Nephron progenitor cell (in vitro differentiated cells): Measurements from ENCODE around the gene CCBE1.
"Not testable (repeated sequence)": the region's sequence is repeated elsewhere in the genome, so short reads cannot be mapped to it uniquely, and the experiment has no call there.

Experiments
- DNase-seq: peaks from one replicate; pipeline ENCODE4 v3.0.0; 2021
- H3K27ac Mint-ChIP-seq: 2 replicates; pipeline ENCODE4 v1.8.0; 2021; ENCODE audit warnings: mild to moderate bottlenecking, moderate library complexity, mixed read lengths
- H3K27me3 Mint-ChIP-seq: 2 replicates; pipeline ENCODE4 v1.8.0; 2021; ENCODE audit warnings: mild to moderate bottlenecking, low read depth, mixed read lengths; ENCODE audit not compliant: poor library complexity
- H3K36me3 Mint-ChIP-seq: 2 replicates; pipeline ENCODE4 v1.8.0; 2021; ENCODE audit warnings: low read depth, mixed read lengths
- H3K4me1 Mint-ChIP-seq: 2 replicates; pipeline ENCODE4 v1.8.0; 2021; ENCODE audit warnings: mixed read lengths
- H3K4me3 Mint-ChIP-seq: 2 replicates; pipeline ENCODE4 v1.8.0; 2021; ENCODE audit warnings: mild to moderate bottlenecking, moderate library complexity, mixed read lengths
- H3K9me3 Mint-ChIP-seq: 2 replicates; pipeline ENCODE4 v1.8.0; 2021; ENCODE audit warnings: mild to moderate bottlenecking, moderate library complexity, mixed read lengths
- TF ChIP-seq, protein P1 (sequence below): fragments of 200-600 bp; sonication (generic); IDR thresholded peaks from 2 replicates; pipeline ENCODE4 v1.5.0; 2021; ENCODE audit warnings: antibody characterized with exemption

The CCBE1 gene

GRCh38 chr18:59516356-59517155 lies 180.7 kb downstream of the CCBE1 start:
- Mint-ChIP-seq H3K4me1 (peaks cover 29% of the 10 kb centered on the region), H3K36me3 (no peaks in the 10 kb centered on the region), H3K4me3 (no peak overlapping the region), H3K27me3 (no peaks in the 10 kb centered on the region), H3K27ac (no peak overlapping the region), H3K9me3 (no peaks in the 10 kb centered on the region)
- DNase-seq: no peak
- TF ChIP-seq, protein P1, sequence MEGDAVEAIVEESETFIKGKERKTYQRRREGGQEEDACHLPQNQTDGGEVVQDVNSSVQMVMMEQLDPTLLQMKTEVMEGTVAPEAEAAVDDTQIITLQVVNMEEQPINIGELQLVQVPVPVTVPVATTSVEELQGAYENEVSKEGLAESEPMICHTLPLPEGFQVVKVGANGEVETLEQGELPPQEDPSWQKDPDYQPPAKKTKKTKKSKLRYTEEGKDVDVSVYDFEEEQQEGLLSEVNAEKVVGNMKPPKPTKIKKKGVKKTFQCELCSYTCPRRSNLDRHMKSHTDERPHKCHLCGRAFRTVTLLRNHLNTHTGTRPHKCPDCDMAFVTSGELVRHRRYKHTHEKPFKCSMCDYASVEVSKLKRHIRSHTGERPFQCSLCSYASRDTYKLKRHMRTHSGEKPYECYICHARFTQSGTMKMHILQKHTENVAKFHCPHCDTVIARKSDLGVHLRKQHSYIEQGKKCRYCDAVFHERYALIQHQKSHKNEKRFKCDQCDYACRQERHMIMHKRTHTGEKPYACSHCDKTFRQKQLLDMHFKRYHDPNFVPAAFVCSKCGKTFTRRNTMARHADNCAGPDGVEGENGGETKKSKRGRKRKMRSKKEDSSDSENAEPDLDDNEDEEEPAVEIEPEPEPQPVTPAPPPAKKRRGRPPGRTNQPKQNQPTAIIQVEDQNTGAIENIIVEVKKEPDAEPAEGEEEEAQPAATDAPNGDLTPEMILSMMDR: no peak

DNA sequence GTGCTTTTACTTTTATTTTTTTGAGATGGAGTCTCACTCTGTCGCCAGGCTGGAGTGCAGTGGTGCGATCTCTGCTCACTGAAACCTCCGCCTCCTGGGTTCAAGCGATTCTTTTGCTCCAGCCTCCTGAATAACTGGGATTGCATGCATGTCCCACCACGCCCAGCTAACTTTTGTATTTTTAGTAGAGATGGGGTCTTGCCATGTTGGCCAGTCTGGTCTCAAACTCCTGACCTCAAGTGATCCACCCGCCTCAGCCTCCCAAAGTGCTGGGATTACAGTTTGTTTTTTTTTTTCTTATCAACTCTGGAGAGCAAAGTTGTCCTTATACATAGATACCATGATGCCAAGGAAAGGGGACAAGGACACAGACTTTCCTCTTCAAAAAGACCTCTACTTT lies 181.3 kb downstream of the CCBE1 start:
- not testable (repeated sequence) for H3K27ac Mint-ChIP-seq, DNase-seq, H3K27me3 Mint-ChIP-seq, H3K36me3 Mint-ChIP-seq, H3K4me3 Mint-ChIP-seq, H3K9me3 Mint-ChIP-seq
- H3K4me1 Mint-ChIP-seq: peaks cover 24% of the 10 kb centered on the region

GRCh38 chr18:59515147-59515546 lies 182.1 kb downstream of the CCBE1 start:
- Mint-ChIP-seq H3K36me3 (no peaks in the 10 kb centered on the region), H3K4me1 (peaks cover 24% of the 10 kb centered on the region), H3K27ac (no peak overlapping the region), H3K27me3 (no peaks in the 10 kb centered on the region), H3K9me3 (no peaks in the 10 kb centered on the region), H3K4me3 (no peak overlapping the region)
- no peak for DNase-seq
- TF ChIP-seq, protein P1: no peak

DNA sequence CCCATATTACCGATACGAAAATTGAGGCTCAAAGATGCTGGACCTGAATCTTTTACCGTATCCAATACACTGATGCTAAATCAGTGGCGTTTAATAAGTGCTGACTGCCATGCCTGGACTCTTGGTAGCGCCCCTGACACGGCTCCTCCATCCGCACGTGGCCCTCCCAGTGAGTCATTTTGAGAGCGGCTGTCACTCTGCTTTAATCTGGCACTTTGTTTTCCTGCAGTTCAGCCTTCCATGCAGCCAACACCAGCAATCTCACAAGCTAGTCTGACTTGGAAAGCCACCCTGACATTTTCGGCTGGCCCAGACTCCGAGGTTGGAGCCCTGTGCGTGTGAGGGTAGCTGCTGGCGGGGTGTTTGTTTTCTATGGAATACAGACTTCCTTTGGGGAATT lies 183.0 kb downstream of the CCBE1 start:
- Mint-ChIP-seq H3K36me3 (no peaks in the 10 kb centered on the region), H3K4me3 (no peak overlapping the region), H3K27me3 (no peaks in the 10 kb centered on the region), H3K27ac (no peak overlapping the region), H3K9me3 (no peaks in the 10 kb centered on the region), H3K4me1 (peaks cover 24% of the 10 kb centered on the region)
- DNase-seq: no peak
- TF ChIP-seq, protein P1: no peak

DNA sequence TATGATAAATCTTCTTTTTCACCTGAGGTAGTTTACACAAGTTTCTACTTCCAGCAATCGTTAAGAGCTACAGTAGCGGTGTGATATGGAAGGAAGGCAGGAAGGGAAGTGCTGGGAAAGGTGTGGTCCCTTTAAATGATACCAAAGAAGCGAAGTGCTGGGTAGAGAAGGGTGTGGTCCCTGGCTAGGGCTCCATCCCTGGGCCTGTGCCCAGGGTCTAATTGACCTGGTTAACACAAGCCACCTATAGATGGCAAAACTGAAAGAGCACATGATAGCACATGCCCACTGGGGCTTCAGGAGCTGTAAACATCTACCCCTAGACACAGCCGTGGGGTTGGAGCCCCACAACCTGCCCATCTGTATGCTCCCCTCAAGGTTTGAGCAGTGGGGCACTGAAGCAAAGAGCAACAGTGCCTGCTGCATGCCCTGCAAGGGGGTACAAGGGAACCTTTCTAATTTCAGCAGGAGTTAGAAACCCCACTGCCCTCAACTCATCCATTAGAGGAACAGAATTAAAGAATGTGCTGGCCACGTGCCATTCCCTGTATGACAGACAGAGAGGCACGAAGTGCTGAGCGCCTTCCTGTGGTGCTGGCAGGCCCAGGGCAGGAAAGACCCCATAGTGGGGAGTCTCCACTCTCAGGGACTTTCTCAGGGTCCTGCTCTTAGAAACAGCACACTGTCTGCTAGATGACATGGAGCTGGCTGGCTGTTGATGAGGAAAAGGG lies 185.0 kb downstream of the CCBE1 start:
- Mint-ChIP-seq H3K36me3 (peaks cover 4% of the 10 kb centered on the region), H3K27me3 (peaks cover under 1% of the 10 kb centered on the region), H3K4me1 (peaks cover 24% of the 10 kb centered on the region), H3K9me3 (peaks cover 1% of the 10 kb centered on the region), H3K27ac (no peak overlapping the region), H3K4me3 (no peak overlapping the region)
- DNase-seq: no peak
- TF ChIP-seq, protein P1: no peak

- no peak for DNase-seq
- Mint-ChIP-seq H3K36me3 (peaks cover 8% of the 10 kb centered on the region), H3K27ac (no peak overlapping the region), H3K4me3 (no peak overlapping the region), H3K27me3 (peaks cover 6% of the 10 kb centered on the region), H3K9me3 (peaks cover 14% of the 10 kb centered on the region), H3K4me1 (peaks cover 10% of the 10 kb centered on the region)
- TF ChIP-seq, protein P1: no peak
Measured at GRCh38 chr18:59509481-59510442, 187.5 kb downstream of the CCBE1 start.
